WTC11 (cell line): ENCODE measurements around the gene GABRB1. TPM values are rescaled to one million over a fixed set of nuclear protein-coding genes. Genes with fewer than 3 reads are reported as not detected.

Experiments used
- ATAC-seq: fragments of 200-7000 bp; cut with Tn5 transposase; 2 replicates; pipeline ENCODE4 v1.10.0; 2021; ENCODE audit warnings: mild to moderate bottlenecking, moderate library complexity
- CTCF ChIA-PET: fragments of 300-600 bp; sonication (Branson Sonifier 250); formaldehyde crosslinking; loops from one replicate; lab custom pipeline; 2021; ENCODE audit warnings: antibody characterized with exemption; lab: Charles Lee
- POLR2A ChIA-PET: fragments of 350-600 bp; sonication (Branson Sonifier 250); formaldehyde crosslinking; loops from one replicate; lab custom pipeline; 2021; ENCODE audit warnings: antibody characterized with exemption; lab: Charles Lee
- DNase-seq: peaks from one replicate; pipeline ENCODE4 v3.0.0; 2021; ENCODE audit warnings: low spot score
- H3K27ac Mint-ChIP-seq: 2 replicates; pipeline ENCODE4 v1.8.0; 2021; ENCODE audit warnings: mixed read lengths
- H3K27me3 Mint-ChIP-seq: 2 replicates; pipeline ENCODE4 v1.8.0; 2021; ENCODE audit warnings: low read depth, mild to moderate bottlenecking, moderate library complexity, mixed read lengths
- H3K36me3 Mint-ChIP-seq: 2 replicates; pipeline ENCODE4 v1.8.0; 2021; ENCODE audit warnings: mixed read lengths
- H3K4me1 Mint-ChIP-seq: 2 replicates; pipeline ENCODE4 v1.8.0; 2022; ENCODE audit warnings: mixed read lengths
- H3K4me3 Mint-ChIP-seq: 2 replicates; pipeline ENCODE4 v1.8.0; 2021; ENCODE audit warnings: mild to moderate bottlenecking, moderate library complexity, mixed read lengths
- H3K9me3 Mint-ChIP-seq: 2 replicates; pipeline ENCODE4 v1.8.0; 2021; ENCODE audit warnings: mixed read lengths
- ATF6 ChIP-seq: sonication (generic); formaldehyde crosslinking; IDR thresholded peaks from 2 replicates; pipeline ENCODE4 v1.8.1; 2023; ENCODE audit warnings: mild to moderate bottlenecking, missing genetic modification reagents
- CREM ChIP-seq: sonication (generic); formaldehyde crosslinking; IDR thresholded peaks from 2 replicates; pipeline ENCODE4 v1.8.1; 2022; ENCODE audit warnings: mild to moderate bottlenecking, missing genetic modification reagents, moderate library complexity
- ELF4 ChIP-seq: sonication (generic); formaldehyde crosslinking; IDR thresholded peaks from 2 replicates; pipeline ENCODE4 v1.8.1; 2022; ENCODE audit warnings: low read depth, mild to moderate bottlenecking, moderate library complexity, missing genetic modification reagents
- ESRRA ChIP-seq: sonication (generic); formaldehyde crosslinking; IDR thresholded peaks from 2 replicates; pipeline ENCODE4 v1.8.1; 2022; ENCODE audit warnings: mild to moderate bottlenecking, missing genetic modification reagents, borderline replicate concordance
- FOXJ3 ChIP-seq: sonication (generic); formaldehyde crosslinking; IDR thresholded peaks from 2 replicates; pipeline ENCODE4 v1.9.0; 2021; ENCODE audit warnings: missing genetic modification reagents, mild to moderate bottlenecking, borderline replicate concordance
- GTF2I ChIP-seq: fragments of 250-450 bp; sonication (Bioruptor Pico); conservative IDR thresholded peaks from 2 replicates; pipeline ENCODE4 v1.4.0; 2021; ENCODE audit warnings: mild to moderate bottlenecking
- HMGA2 ChIP-seq: fragments of 250-450 bp; sonication (Bioruptor Pico); IDR thresholded peaks from 2 replicates; pipeline ENCODE4 v1.4.0; 2021; ENCODE audit warnings: mild to moderate bottlenecking, moderate library complexity
- IRF2 ChIP-seq: sonication (generic); formaldehyde crosslinking; IDR thresholded peaks from 2 replicates; pipeline ENCODE4 v1.8.0; 2022; ENCODE audit warnings: low read depth, missing genetic modification reagents, borderline replicate concordance
- MXD4 ChIP-seq: fragments of 250-450 bp; sonication (Bioruptor Pico); IDR thresholded peaks from 2 replicates; pipeline ENCODE4 v1.8.0; 2021; ENCODE audit warnings: mild to moderate bottlenecking, moderate library complexity, borderline replicate concordance
- MYBL2 ChIP-seq: sonication (generic); formaldehyde crosslinking; IDR thresholded peaks from 2 replicates; pipeline ENCODE4 v1.8.1; 2023; ENCODE audit warnings: mild to moderate bottlenecking, moderate library complexity, missing genetic modification reagents
- NFATC4 ChIP-seq: fragments of 250-450 bp; sonication (Bioruptor Pico); IDR thresholded peaks from 2 replicates; pipeline ENCODE4 v1.9.0; 2021; ENCODE audit warnings: mild to moderate bottlenecking
- NFYB ChIP-seq: sonication (generic); formaldehyde crosslinking; conservative IDR thresholded peaks from 2 replicates; pipeline ENCODE4 v1.8.0; 2022; ENCODE audit warnings: low read depth, missing genetic modification reagents
- NR1H2 ChIP-seq: sonication (generic); formaldehyde crosslinking; IDR thresholded peaks from 2 replicates; pipeline ENCODE4 v1.9.0; 2021; ENCODE audit warnings: mild to moderate bottlenecking, moderate library complexity, missing genetic modification reagents
- OVOL2 ChIP-seq: fragments of 250-450 bp; sonication (Bioruptor Pico); IDR thresholded peaks from 2 replicates; pipeline ENCODE4 v1.9.0; 2021; ENCODE audit warnings: mild to moderate bottlenecking, borderline replicate concordance
- PRRX2 ChIP-seq: fragments of 250-450 bp; sonication (Bioruptor Pico); IDR thresholded peaks from 2 replicates; pipeline ENCODE4 v1.8.0; 2021; ENCODE audit warnings: mild to moderate bottlenecking
- ZBTB21 ChIP-seq: sonication (generic); formaldehyde crosslinking; IDR thresholded peaks from 2 replicates; pipeline ENCODE4 v1.8.1; 2023; ENCODE audit warnings: mild to moderate bottlenecking, missing genetic modification reagents, borderline replicate concordance
- ZNF396 ChIP-seq: fragments of 250-450 bp; sonication (Bioruptor Pico); IDR thresholded peaks from 2 replicates; pipeline ENCODE4 v1.8.0; 2021; ENCODE audit warnings: mild to moderate bottlenecking, moderate library complexity, borderline replicate concordance
- ZNF416 ChIP-seq: fragments of 250-450 bp; sonication (Bioruptor Pico); IDR thresholded peaks from 2 replicates; pipeline ENCODE4 v1.9.0; 2021; ENCODE audit warnings: mild to moderate bottlenecking, inconsistent platforms
- total RNA-seq: library from RNA; stranded (reverse); gene quantifications from 3 replicates; pipeline ENCODE4 v1.2.3, GENCODE V29; 2021
- TF ChIP-seq, protein P1 (sequence below): fragments of 250-450 bp; sonication (Bioruptor Pico); IDR thresholded peaks from 2 replicates; pipeline ENCODE4 v2.1.2; 2022; ENCODE audit warnings: mild to moderate bottlenecking, moderate library complexity
- TF ChIP-seq, protein P2 (sequence below): sonication (generic); formaldehyde crosslinking; IDR thresholded peaks from 2 replicates; pipeline ENCODE4 v1.8.1; 2022; ENCODE audit warnings: mild to moderate bottlenecking, moderate library complexity, missing genetic modification reagents
- TF ChIP-seq, protein P3 (sequence below): sonication (generic); formaldehyde crosslinking; conservative IDR thresholded peaks from 2 replicates; pipeline ENCODE4 v1.8.1; 2023; ENCODE audit warnings: mild to moderate bottlenecking, low read depth, missing genetic modification reagents, moderate library complexity
- TF ChIP-seq, protein P4 (sequence below): sonication (generic); formaldehyde crosslinking; IDR thresholded peaks from 2 replicates; pipeline ENCODE4 v1.8.1; 2022; ENCODE audit warnings: mild to moderate bottlenecking, missing genetic modification reagents, moderate library complexity, borderline replicate concordance
- TF ChIP-seq, protein P5 (sequence below): sonication (generic); formaldehyde crosslinking; IDR thresholded peaks from 2 replicates; pipeline ENCODE4 v1.8.1; 2022; ENCODE audit warnings: missing genetic modification reagents, borderline replicate concordance
- TF ChIP-seq, protein P6 (sequence below): sonication (generic); formaldehyde crosslinking; IDR thresholded peaks from 2 replicates; pipeline ENCODE4 v1.8.0; 2022; ENCODE audit warnings: mild to moderate bottlenecking, missing genetic modification reagents

The GABRB1 gene
- total RNA-seq, 1 experiment from 2014 or later = 0.66 TPM

GRCh38 chr4:47386561-47387235 is 355.3 kb downstream of the GABRB1 start:
- H3K4me1 Mint-ChIP-seq = 0 out of 2 replicates have a peak, but pooled peaks cover 3% of the 10 kb centered on the region
- CTCF ChIA-PET = no interaction called here
- no peaks in the 10 kb centered on the region for H3K27me3 Mint-ChIP-seq

GRCh38 chr4:47390428-47391125 is 359.2 kb downstream of the GABRB1 start:
- Mint-ChIP-seq H3K27ac (no peak overlapping the region), H3K9me3 (no peaks in the 10 kb centered on the region), H3K4me3 (no peak overlapping the region), H3K36me3 (no peaks in the 10 kb centered on the region), H3K4me1 (0 out of 2 replicates have a peak, but pooled peaks cover 3% of the 10 kb centered on the region), H3K27me3 (no peaks in the 10 kb centered on the region; the same call in 1 of the 2 replicates)
- ChIA-PET POLR2A (no interaction called here), CTCF (no interaction called here)
- DNase-seq (no peak), ATAC-seq (no peak)
- TF ChIP-seq, protein P1, sequence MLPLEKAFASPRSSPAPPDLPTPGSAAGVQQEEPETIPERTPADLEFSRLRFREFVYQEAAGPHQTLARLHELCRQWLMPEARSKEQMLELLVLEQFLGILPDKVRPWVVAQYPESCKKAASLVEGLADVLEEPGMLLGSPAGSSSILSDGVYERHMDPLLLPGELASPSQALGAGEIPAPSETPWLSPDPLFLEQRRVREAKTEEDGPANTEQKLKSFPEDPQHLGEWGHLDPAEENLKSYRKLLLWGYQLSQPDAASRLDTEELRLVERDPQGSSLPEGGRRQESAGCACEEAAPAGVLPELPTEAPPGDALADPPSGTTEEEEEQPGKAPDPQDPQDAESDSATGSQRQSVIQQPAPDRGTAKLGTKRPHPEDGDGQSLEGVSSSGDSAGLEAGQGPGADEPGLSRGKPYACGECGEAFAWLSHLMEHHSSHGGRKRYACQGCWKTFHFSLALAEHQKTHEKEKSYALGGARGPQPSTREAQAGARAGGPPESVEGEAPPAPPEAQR (CRISPR knock-in tag) = no peak
- TF ChIP-seq NFATC4 (CRISPR knock-in tag) (no peak), ELF4 (no peak), PRRX2 (CRISPR knock-in tag) (no peak), FOXJ3 (CRISPR knock-in tag) (no peak), OVOL2 (CRISPR knock-in tag) (no peak), ZNF416 (no peak), MYBL2 (CRISPR knock-in tag) (no peak), GTF2I (CRISPR knock-in tag) (no peak), ATF6 (no peak)
- TF ChIP-seq, protein P2, sequence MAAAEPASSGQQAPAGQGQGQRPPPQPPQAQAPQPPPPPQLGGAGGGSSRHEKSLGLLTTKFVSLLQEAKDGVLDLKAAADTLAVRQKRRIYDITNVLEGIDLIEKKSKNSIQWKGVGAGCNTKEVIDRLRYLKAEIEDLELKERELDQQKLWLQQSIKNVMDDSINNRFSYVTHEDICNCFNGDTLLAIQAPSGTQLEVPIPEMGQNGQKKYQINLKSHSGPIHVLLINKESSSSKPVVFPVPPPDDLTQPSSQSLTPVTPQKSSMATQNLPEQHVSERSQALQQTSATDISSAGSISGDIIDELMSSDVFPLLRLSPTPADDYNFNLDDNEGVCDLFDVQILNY (CRISPR knock-in tag) = no peak

More at GRCh38 chr4:47386561-47387235, 355.3 kb downstream of the GABRB1 start:
- H3K27ac Mint-ChIP-seq = no peak overlapping the region
- no peaks in the 10 kb centered on the region for H3K9me3 Mint-ChIP-seq
- ATAC-seq (no peak), DNase-seq (no peak)
- TF ChIP-seq ESRRA (CRISPR knock-in tag) = no peak
- no peak for TF ChIP-seq ZNF396 (CRISPR knock-in tag)
- TF ChIP-seq, protein P3, sequence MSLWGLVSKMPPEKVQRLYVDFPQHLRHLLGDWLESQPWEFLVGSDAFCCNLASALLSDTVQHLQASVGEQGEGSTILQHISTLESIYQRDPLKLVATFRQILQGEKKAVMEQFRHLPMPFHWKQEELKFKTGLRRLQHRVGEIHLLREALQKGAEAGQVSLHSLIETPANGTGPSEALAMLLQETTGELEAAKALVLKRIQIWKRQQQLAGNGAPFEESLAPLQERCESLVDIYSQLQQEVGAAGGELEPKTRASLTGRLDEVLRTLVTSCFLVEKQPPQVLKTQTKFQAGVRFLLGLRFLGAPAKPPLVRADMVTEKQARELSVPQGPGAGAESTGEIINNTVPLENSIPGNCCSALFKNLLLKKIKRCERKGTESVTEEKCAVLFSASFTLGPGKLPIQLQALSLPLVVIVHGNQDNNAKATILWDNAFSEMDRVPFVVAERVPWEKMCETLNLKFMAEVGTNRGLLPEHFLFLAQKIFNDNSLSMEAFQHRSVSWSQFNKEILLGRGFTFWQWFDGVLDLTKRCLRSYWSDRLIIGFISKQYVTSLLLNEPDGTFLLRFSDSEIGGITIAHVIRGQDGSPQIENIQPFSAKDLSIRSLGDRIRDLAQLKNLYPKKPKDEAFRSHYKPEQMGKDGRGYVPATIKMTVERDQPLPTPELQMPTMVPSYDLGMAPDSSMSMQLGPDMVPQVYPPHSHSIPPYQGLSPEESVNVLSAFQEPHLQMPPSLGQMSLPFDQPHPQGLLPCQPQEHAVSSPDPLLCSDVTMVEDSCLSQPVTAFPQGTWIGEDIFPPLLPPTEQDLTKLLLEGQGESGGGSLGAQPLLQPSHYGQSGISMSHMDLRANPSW (CRISPR knock-in tag) = no peak
- TF ChIP-seq MYBL2 (CRISPR knock-in tag) = no peak
- TF ChIP-seq NFYB (CRISPR knock-in tag) = no peak
- TF ChIP-seq MXD4 (CRISPR knock-in tag) = no peak
- TF ChIP-seq, protein P4, sequence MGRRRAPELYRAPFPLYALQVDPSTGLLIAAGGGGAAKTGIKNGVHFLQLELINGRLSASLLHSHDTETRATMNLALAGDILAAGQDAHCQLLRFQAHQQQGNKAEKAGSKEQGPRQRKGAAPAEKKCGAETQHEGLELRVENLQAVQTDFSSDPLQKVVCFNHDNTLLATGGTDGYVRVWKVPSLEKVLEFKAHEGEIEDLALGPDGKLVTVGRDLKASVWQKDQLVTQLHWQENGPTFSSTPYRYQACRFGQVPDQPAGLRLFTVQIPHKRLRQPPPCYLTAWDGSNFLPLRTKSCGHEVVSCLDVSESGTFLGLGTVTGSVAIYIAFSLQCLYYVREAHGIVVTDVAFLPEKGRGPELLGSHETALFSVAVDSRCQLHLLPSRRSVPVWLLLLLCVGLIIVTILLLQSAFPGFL (CRISPR knock-in tag) = no peak
- TF ChIP-seq CREM = no peak
- TF ChIP-seq NR1H2 (CRISPR knock-in tag) = no peak
- no peak for TF ChIP-seq FOXJ3 (CRISPR knock-in tag)
- TF ChIP-seq, protein P5, sequence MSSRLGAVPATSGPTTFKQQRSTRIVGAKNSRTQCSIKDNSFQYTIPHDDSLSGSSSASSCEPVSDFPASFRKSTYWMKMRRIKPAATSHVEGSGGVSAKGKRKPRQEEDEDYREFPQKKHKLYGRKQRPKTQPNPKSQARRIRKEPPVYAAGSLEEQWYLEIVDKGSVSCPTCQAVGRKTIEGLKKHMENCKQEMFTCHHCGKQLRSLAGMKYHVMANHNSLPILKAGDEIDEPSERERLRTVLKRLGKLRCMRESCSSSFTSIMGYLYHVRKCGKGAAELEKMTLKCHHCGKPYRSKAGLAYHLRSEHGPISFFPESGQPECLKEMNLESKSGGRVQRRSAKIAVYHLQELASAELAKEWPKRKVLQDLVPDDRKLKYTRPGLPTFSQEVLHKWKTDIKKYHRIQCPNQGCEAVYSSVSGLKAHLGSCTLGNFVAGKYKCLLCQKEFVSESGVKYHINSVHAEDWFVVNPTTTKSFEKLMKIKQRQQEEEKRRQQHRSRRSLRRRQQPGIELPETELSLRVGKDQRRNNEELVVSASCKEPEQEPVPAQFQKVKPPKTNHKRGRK (CRISPR knock-in tag) = no peak
- TF ChIP-seq, protein P6, sequence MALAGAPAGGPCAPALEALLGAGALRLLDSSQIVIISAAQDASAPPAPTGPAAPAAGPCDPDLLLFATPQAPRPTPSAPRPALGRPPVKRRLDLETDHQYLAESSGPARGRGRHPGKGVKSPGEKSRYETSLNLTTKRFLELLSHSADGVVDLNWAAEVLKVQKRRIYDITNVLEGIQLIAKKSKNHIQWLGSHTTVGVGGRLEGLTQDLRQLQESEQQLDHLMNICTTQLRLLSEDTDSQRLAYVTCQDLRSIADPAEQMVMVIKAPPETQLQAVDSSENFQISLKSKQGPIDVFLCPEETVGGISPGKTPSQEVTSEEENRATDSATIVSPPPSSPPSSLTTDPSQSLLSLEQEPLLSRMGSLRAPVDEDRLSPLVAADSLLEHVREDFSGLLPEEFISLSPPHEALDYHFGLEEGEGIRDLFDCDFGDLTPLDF (CRISPR knock-in tag) = no peak
- TF ChIP-seq ZBTB21 (CRISPR knock-in tag) = no peak
- TF ChIP-seq HMGA2 (CRISPR knock-in tag) = no peak
- no peak for TF ChIP-seq IRF2
- H3K36me3 Mint-ChIP-seq = no peaks in the 10 kb centered on the region
- POLR2A ChIA-PET = interaction anchor here (0.6 kb wide), 1 partner anchor 233 kb away, joined by 6 read pairs; no protein-coding TSS in a partner anchor
- no peak overlapping the region for H3K4me3 Mint-ChIP-seq
